ENCODE results near the gene ENDOD1. TPM values are rescaled to one million over a fixed set of nuclear protein-coding genes. Genes with fewer than 3 reads are reported as not detected.

The ENDOD1 gene
- total RNA-seq, 1 donor from 2014 or later: 65.6 TPM

DNA sequence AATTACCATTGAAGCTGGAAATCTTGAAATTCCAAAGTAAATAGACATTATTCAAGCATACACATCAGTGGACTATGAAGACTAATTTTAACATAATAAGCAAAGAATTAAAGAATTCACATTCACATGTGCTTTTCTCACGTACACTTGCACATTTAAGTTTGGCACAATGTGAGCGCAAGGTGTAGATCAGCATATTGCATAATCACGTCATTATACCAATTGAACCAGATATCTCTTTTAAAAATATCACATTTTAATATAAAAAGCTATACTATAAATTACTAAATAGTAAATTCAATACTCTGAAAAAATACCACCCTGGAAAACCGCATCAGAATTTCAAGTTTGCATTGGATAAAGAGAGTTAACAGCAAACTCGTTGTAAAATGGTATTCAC is 80.6 kb downstream of the ENDOD1 start:
- no peak for DNase-seq (ENCODE audit: low spot score)

GRCh38 chr11:95175818-95176380 is 86.3 kb downstream of the ENDOD1 start:
- DNase-seq (ENCODE audit: low spot score): no peak

Other genes starting within 250 kb of the ENDOD1 start
- 41.1 TPM for gene CWC15, start 116.3 kb upstream of the ENDOD1 start, total RNA-seq
- gene KDM4D, start 116.1 kb upstream of the ENDOD1 start, total RNA-seq: 0.66 TPM
- not detected for gene KDM4E, start 64.6 kb upstream of the ENDOD1 start, total RNA-seq
- gene KDM4F, start 40.4 kb upstream of the ENDOD1 start, total RNA-seq: not detected
- gene SRSF8, start 22.9 kb upstream of the ENDOD1 start, total RNA-seq: 43.6 TPM
- 46.9 TPM for gene SESN3, start 141.4 kb downstream of the ENDOD1 start, total RNA-seq